Activated CD8-positive, alpha-beta memory T cell treated with anti-CD3 and anti-CD28 coated beads, Interleukin-2, amount 50 U/mL, for 4 hours (primary cell): ENCODE data around the gene PEMT.

ENCODE experiments used
- DNase-seq: peaks from one replicate; pipeline ENCODE4 v3.0.0-alpha.2; 2020

The PEMT gene

DNA sequence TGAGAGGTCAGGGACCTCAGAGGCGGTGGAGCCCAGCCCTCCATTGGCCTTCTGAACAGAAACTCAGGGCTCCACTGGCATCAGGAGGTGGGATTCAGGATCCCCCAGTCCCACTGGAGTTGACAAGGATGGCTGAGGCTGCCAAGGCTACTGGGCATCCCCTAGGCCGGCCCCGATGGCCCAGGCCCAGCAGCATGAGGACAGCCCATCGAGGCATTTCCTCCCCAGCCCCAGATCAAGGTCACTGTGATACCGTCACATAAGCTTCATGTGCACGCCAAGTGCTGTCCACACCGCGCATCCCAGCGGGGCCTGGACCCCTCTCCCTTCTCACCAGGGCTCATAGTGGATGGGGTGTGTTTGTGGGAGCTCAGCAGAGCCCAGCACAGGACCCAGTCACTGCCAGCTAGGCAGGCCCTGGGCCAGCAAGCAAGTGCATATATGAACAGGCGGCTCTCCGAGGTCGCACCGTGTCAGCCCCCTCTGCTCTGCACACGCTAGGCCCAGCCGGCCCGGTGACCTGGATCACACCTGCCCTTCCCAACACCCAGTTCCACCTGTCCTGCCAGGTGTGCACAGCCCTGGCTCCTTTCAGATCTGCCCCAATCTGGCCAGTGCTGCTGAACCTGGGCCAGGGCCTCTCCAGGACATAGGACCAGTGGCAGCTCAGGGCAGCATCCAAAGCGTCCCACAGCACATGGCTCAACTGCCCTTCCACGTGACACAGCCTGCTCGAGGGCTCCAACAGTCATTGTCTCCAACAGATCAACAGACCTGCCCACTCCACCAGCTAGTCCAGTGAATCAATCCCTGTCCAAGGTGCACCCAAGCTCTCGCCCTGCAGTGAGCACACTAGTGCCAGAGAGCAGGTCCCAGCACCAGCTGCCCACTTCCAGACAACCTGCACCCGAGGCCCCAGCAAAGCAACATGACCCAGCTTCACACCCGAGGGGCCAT is 62.5 kb downstream of the PEMT start:
- no peak for DNase-seq

DNA sequence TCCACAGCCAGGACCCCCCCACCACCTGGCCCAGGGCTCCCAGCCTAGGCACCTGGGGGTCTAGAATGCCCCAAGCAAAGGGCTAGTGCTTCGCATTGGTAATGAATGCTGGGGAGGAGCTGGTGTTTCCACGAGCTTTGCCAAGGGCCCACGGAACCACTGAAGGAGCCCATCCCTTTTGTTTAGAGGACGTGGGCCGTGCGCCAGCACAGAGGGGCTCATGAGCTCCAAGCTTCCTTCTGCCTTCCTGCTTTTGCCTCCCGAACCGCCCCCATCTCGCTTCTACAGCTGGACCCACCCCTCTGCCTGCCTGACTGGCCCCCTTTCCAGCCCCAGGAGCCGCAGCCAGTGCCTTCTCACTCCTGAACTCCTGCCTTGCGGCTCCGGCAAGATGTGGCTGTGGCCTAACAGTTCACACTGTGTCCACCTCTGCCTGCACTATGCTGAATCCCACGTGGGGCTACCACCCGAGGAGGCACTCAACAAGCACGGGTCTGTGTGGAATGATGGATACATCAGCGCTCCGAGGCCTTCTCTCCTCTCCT is 63.5 kb downstream of the PEMT start:
- DNase-seq: no peak

DNA sequence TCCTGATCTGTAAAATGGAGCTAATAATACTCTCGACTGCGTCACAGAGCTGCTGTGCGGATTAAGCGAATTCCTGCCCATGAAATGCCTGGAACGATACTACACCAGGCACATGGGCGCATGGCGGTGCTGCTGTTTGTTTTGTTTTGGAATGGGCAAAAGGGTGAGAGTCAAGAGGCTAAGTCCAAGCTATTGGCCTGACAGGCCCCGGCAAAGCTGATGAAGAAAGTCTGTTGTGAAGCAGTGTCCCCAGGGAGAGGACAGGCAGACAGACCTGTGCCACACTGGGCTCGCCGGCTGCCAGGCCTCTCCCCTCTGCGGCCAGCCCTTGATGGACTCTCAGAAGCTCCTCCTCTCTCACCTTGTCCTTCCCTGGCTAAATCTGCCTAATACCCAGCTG is 64.0 kb downstream of the PEMT start:
- no peak for DNase-seq

GRCh38 chr17:17526369-17526768 is 65.1 kb downstream of the PEMT start:
- no peak for DNase-seq

GRCh38 chr17:17525956-17526355 is 65.6 kb downstream of the PEMT start:
- DNase-seq: no peak

DNA sequence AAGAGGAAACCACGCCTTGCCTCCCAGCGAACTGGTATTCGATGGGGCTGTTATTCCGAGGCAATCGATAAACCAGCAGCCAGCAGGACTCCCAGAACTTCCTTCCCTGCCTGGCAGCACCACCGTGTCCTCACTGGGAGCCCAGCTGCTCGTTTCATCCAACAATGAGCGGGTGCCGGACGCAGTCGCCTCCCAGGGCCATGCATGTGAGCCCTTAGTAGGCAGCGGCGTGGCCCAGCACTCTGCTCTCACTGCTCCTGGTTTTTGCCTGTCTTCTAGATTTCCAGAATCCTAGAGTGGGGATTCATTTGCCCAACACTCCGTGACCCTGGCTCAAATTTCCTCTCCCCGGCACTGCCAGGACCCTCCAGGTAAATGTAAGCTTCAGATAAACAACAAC is 66.2 kb downstream of the PEMT start:
- no peak for DNase-seq

DNA sequence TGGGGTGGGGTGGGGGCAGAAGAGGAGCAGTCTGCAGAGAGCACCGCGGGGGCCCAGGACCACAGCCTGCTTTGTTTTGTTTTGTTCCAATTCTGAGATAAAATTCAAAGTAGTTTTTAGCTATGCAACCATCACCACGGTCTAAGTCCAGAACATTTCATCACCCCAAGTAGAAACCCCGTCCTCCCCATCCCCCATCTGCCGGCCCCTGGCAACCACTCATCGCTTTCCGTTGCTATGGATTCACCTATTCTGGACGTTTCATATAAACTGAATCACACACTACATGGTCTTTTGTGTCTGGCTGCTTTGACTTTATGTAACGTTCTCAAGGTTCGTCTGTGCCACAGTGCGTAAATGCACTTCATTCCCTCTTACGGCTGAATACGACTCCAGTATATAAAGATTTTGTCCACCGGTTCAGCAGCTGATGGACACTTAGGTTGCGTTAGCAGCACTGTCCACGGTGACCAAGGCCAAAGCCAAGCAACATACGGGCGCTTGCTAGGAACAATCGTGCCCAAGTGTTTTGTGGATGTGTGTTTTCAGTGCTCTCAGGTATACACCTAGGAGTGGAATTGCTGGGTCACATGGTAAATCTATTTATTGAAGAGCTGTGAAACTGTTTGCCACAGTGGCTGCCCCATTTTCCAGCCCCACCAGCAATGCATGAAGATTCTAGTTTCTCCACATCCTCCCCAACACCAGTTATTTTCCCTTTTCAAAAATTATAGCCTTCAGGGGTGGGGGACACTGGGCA is 67.6 kb downstream of the PEMT start:
- no peak for DNase-seq

GRCh38 chr17:17523001-17523730 is 68.3 kb downstream of the PEMT start:
- no peak for DNase-seq

- no peak for DNase-seq
Measured at GRCh38 chr17:17520599-17521232, 70.8 kb downstream of the PEMT start.

GRCh38 chr17:17519886-17520285 is 71.6 kb downstream of the PEMT start:
- DNase-seq: no peak

DNA sequence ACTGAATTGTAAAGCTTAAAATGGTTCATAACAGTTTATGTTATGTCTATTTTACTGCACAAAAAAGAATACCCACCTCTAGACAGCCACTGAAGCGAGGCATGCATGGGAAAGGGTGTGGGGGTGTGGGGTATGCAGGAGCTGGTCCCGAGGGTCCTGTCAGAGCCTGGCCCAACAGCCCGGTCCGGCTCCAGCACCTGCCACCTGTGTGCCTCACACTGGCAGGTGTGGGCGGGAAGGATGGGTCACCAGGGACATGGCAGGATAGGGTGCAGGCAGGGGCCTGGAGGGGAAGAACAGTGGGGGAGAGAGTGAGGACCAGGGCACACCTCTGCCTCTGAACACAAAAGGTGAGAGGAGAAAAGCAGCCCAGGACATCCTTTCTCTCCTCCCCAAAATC is 72.6 kb downstream of the PEMT start:
- no peak for DNase-seq

- no peak for DNase-seq
Measured at GRCh38 chr17:17518014-17518413, 73.5 kb downstream of the PEMT start.

DNA sequence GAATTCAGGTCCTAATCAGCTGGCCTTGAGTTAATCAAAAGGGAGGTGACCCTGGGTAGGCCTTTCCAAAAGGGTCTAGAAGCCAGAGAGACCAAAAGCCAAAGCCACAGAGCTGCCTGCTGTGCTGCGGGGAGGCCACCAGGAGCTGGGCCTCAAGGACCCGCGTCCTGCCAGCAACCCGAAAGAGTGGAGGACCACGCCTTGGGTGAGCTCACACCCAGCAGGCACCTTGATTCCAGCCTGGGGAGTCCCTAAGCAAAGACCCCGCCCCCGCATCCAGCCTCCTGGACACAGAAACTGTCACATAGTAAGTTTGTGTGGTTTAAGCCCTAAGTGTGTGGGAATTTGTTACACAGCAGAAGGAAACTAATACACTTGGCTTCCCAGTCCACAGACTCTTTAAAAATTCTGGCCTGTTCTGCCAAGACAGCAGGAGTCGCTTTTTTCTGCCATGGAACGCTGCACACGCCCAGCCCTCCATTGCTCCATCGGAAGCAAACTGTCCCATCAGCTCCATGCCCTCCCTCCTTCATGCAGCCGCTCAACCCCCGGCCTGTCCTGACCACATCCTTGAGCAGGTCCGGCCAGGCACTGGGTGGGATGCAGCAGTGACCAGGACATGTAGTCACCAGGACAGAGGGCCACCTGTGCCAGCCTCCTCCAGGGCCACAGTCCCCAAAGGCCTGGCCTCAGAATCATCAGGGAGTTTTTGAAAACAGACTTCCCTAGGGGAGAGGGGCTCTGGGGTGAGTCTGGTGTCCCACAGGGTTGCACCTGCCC is 74.4 kb downstream of the PEMT start:
- DNase-seq: no peak

- no peak for DNase-seq
Measured at GRCh38 chr17:17515934-17516930, 75.3 kb downstream of the PEMT start.

GRCh38 chr17:17514993-17515933 is 76.2 kb downstream of the PEMT start:
- no peak for DNase-seq

- DNase-seq: no peak
Measured at GRCh38 chr17:17514361-17514992, 77.0 kb downstream of the PEMT start.

GRCh38 chr17:17513626-17514025 is 77.9 kb downstream of the PEMT start:
- DNase-seq: no peak

- DNase-seq: no peak
Measured at GRCh38 chr17:17512866-17513265, 78.6 kb downstream of the PEMT start.
